NCI-H1436 treated with DMSO at 0.1 percent for 48 hours (cell line): ENCODE measurements around the gene XPO6.
"Not testable (repeated sequence)": the region's sequence is repeated elsewhere in the genome, so short reads cannot be mapped to it uniquely, and the experiment has no call there.

Experiments used
- DNase-seq: peaks from one replicate; lab custom pipeline; 2025; lab: John Stamatoyannopoulos, UW

Gene XPO6

DNA sequence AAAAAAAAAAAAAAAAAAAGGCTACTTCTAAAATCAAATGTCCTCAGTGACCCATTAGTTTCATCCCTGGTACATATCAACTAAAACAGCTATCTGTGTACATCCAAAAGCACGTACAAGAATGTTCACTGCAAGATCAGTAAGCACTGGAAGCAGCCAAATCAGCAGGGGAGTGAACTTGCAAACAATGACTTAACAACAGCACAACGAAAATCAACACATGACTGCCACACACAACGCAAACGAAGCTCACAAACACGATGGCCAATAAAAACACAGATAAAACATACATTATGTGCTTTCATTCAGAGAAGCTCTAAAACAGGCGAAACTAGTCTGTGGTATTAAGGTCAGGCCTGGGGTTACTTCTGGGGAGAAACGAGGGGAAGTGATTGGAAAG is 60.6 kb downstream of the XPO6 start:
- DNase-seq: no peak

DNA sequence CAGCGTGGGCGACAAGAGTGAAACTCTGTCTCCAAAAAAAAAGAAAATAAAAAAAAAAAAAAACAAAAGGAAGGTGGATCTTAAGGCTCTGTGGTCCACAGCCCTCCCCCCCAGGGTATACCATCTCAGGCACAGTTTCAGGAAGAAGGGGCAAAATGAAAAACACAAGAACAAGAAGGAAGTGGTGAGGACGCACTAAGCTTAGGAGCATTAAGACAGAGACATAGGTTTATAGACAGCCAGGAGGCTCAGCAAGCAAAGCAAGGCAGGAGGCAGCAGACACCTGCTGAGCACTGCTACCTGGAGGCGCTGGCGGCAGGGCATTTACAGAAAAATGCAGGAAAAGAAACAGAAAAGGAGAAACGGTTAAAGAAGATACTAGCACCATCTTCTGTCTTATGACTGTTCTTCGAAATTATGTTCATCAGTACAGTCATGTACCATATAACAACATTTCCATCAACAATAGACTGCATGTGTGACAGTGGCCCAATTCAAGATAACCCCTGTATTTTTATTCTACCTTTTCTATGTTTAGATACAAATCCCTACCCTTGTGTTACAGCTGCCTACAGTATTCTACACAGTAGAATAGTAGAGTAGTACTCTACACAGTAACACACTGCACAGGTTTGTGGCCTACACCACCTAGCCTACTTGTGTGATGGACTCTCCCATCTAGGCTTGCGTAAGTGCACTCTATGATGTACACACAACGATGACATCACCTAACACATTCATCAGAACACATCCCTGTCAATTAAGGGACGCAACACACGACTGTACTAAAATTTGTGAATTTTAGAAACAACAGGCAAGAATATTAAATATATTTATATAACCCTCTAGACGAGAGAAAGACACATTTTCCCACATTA is 62.5 kb downstream of the XPO6 start:
- DNase-seq: no peak

DNA sequence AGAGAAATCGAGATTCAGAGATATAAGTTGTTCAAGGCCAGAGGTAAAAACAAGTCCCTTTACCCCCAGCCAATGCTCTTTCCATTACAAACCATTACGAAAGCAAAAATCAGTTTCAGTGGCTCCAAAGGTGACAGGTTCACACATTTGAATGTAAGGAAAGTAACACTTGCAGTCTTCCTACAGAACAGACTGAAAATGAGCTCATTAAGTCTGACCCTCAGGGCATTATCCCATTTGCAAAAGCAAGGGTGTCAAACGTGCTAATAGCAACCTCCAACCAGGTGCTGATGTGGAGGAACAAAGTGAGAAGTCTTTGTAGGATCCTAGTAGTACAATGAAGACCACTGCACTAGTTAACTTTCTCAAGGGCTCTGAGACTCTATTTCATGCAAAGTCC is 65.2 kb downstream of the XPO6 start:
- DNase-seq: no peak

DNA sequence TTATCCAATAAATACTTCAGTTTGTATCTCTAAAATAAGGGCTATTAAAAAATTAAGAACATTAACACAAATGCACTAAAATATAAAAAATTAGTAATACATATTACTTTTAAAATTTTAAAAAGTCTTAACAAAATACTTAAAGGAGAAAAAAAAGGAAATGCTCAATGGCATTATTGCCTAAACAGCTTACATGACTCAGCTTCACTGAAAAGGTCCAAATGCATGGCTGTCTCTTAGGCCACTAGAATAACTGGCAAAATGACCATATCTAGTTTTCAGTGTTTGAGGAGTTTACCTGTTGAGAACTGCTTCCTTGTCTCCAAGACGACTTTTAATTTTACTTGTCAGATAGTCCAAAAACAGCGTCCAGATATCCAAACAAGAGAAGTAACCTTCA is 66.0 kb downstream of the XPO6 start:
- DNase-seq: no peak

DNA sequence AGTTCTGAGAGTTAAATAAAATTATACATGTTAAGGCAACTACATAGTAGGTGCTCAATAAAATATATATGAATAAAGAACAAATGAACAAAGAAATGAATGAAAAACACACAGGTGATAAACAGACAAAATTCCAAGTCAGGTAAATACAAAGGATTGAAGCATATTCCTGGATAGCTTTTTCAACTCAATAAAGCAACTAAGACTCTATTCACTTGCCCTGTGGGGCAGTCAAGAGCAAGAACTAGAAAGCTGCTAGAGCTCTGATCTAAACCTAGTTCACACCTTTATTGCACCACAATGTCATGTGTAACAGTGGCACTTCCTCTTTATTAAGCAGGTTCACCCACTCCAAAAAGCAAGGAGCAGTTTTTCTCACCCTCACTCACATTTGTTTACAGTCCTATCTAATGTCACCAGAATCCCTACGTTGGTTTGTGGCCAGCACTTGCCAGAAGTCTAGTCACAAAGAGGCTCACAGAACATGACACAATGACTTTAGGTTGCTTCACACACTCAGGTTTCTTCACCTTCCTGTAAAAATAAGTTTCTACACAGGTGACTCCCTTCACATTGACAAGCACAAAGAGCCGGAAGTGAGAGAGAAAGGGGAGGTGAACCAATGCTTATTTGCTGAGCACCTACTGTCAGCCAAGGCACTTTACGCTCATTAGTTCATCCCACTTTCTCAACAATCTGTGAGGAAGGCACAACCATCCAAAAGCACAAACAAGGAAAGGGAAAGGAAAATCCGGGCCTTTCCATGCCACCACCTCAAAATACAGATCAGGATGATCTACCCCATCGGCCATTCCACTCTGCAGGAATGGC is 70.8 kb downstream of the XPO6 start:
- DNase-seq: no peak

DNA sequence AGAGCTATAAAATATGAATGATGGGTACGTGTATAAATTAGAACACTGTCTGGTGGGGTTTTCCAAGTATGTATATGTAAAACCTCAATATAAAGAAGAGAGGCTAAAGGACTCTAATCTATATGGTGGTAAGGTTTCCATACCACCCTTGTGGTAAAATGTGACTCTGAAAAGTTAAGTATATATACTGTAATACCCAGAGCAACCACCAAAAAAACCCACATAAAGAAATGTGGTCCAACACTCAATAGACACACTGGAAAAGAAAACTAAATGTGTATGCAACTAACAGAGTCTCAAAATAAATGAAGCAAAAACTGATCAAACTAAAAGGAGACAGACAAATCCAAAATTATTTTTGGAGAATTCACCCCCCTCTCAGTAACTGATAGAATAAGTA is 72.2 kb downstream of the XPO6 start:
- no peak for DNase-seq

DNA sequence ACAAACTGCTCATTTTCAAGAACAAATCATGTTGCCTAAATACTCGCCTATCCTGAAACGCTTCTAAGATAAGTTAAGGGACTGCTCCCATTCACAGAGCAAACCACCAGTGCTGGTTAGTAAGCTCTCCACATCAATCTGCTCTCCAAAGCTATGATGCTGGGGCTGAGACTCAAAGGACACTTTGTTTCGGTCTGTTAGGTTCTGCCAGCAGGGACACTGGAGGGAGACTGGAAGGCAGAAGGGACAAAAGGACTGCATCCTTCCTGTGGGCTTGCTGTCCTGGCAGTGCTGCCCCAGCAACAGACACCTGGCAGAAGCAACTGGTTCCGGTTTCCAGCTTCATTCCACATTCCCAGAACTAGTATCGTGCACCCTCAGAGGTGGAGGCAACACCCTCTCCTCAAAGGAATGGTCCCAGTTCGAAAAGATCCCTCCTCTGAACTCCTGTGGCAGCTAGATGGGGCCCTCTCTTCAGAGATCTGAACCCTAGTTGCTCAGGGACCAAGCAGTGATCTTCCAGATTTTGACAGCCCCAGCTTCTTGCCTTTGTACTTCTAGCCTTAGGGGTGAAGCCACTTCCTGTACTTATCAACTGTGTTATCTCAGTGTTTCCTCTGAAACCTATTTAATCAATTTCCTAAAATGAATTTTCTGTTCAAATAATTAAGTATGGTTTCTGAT is 74.9 kb downstream of the XPO6 start:
- DNase-seq: no peak

DNA sequence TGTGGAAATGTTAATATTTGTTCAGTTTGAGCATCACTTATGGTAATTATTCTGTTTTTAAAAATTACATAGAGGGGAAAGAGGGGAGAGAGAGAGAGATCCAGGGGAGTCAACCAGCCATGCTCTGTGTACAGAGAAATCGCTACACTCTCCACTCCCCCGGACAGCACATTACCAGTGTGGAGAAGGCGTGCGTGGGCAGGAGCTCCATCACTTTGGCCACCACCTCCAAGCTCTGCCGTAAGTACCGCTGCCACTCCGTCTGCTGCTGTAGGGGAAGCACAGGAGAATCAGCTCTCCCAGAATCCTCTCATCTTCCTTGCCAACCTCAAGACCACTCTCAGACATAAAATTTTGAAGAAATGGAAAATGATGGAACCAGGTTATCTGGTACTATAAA is 78.1 kb downstream of the XPO6 start:
- DNase-seq: no peak

DNA sequence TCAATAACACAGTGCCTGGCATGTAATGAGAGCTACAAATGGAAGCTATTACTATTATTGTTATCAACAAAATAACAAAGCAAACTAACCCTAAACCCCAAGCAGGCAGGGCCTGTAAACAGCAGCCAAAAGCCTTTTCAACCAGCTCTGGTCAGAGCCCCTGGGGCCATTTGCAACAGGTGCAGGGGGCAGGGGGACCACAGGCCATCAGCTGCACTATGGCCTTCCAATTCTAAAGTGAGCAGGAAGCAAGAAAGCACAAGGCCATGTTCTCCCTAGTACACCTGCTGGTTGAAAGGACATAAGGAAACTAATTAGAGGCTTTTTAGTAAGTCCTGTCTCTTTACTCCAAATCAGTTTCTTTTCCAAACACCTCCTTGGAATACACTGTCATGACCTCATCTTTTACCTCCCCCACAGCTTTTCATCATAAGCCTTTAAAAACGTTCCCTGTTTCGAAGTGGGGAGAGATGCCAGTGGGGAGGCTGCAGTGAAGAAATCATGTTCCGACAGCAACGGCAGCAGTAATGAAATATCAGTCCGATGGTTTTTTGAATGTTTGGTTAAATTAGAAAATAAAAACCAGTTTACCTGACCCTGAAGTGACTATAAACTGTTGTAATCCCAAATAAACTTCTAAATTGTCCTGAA is 79.9 kb downstream of the XPO6 start:
- DNase-seq: no peak

DNA sequence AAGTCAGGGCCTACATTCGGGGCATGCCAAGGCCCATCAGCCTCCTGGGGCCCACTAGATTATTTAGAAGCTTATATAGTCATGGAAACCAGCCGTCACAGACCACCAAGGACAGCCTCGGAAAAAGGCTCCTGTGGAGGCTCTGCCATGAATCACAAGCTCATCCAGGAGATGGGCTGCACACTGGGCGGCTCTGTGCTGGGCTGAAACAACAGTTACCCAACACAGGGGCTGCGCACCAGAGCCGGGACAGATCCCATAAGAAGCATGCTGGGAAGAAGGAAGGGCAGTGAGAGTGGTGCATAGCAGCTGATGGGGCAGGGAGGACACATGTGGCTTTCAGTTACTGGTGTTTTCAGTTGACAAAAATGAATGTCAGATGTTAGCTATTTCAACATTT is 80.6 kb downstream of the XPO6 start:
- DNase-seq: no peak

DNA sequence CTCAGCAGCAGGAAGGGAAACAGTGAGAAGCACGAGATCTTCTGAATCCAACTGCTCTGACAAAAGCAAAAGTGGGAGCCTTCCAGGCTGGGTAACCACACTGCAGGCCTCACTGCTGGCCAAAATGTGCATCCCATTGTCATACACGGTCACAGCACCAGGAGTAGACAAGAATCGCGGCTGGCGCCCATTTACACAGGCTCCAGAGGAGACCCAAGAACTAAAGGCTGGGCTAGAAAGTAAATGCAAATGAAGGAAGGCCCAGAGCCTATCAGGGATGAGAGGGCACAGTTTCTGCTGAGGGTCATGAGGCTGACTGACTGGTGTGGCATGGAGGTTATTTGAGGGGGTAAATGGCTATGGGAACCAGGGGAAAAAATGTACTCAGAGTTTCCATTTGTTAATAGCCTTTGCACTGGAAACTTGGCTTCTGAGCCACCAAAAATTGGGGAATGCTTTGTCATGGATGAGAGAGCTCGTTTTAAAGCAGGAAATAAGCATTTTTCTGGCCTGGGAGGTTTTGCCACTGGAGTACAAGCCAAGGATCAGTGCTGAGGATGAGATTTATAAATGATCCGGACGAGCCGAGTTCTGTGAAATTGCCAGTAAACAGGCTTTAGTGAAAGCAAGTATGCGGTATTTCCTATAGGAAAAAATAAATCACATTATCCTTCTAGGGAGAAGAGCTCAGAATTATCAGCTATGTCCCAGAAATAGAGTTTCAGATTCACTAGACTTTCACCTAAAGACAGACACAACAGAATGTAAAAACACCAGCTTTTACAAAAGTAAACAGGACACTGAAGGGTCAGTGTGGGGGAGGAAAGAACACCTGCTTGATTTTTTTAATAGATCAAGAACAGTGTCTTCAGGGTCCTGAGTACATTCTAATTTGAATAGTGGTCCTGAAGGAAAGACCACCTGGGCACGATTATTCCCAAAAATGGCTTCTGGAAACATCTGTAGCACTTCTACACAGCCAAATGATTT is 81.4 kb downstream of the XPO6 start:
- DNase-seq: no peak

DNA sequence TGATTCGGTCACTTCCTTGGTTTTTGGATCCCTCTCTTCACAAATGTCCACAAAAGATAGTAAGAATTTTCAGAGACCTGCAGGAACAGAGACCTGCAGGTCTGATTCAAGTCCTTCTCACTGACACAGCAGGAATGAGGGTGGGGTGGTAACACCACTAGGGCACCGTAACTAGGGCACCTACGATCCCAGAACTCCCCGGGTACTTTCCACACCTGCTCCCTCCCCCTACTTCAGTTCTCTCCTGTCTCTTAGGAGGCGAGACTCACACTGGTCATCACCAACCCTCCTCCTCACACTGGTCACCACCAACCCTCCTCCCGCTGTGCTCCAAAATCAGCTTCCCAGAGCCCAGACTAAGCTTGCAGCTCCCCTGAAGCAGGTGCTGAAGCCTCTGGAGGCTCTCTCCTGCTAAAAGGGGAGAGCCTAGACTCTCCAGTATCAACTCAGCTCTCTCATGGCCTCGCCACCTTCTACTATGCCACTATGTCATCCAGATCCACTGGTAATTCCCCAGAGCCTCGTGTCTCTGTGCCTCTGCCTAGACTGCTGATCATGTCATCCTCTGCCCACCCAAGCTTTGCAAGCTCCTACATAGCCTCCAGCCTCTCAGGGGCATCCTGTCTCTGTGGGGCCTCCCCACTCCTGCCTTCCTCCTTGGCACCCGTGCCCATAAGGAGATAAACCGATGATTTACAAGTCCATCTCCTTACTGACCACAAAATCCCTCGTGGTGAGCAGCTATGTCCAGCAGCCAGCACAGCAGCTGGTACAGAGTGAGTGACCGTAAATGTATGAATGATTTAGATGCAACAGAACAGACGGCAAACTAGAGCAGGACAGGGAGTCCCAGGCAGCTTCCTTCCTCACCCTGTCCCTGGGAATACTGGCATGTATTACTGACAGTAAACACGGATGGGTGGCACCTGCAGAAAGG is 84.8 kb downstream of the XPO6 start:
- no peak for DNase-seq

DNA sequence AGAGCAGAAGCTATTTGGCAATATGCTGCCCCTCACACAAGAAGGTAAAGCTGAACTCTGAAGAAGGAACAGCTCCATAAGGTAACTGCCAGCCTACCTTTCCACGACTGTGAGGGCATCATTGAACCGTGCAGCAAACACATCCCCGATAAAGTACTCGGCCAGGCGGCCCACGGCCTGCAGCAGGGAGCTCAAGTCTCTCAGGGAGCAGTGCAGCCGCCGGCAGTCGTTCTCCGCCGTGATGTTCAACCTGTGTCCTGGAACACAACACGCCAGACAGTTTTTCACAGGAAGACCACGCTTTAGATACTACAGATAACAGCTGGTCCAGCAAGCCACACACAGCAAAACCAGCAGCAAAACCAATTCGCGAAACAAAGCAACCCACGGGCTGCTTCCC is 86.2 kb downstream of the XPO6 start:
- DNase-seq: no peak

DNA sequence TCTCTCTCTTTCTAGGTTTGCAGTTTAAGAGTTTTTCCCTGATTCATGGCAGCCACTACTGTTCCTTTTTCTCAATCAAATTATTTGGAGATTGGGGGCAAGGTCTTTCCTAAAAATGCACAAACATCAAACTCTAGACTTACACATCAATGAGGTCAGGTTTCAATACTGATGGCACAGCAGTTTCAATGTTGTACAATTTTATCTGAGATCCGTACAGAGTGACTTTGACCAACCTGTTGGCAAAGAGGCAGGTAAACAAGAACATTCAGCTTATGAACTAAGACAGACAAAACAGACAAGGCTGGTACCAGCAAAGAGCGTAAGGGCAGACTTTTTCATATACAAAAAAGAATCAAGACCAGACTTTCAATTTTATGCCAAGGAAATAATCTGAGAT is 90.2 kb downstream of the XPO6 start:
- no peak for DNase-seq

DNA sequence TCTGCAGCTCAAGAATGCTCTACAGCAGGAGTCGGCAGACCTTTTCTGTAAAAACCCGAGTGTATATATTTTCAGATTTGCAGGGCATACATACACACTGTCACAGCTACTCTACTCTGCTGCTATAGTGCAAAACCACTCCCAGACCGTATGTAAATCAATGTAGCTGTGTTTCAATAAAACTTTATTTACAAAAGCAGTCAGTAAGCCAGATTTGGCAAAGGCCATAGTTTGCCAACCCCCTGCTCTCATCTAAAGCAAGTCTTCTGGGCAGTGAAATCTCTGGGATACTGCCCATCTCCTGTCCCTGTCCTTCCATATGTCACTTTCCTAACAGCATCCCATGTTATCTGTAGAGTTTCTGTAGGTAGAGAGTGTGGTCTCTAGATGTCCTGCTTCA is 91.0 kb downstream of the XPO6 start:
- no peak for DNase-seq

DNA sequence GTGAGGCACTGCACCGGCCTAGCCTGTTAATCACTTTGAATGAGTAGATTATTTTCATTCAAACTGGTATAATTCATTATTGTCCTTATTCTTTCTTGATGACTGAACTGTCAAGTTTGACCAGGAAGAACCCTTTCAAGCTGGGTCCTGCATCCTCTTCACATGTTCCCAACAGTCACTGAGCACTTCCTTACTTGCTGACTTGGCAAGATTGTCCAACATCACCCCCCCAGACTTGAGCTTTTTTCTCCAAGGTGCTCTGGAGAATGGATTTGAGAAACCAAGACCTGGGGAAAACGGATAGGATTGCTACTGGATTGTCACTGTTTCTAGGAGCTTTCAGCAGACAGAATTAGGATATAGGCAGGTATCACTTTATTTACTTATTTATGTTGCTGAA is 93.1 kb downstream of the XPO6 start:
- DNase-seq: no peak

DNA sequence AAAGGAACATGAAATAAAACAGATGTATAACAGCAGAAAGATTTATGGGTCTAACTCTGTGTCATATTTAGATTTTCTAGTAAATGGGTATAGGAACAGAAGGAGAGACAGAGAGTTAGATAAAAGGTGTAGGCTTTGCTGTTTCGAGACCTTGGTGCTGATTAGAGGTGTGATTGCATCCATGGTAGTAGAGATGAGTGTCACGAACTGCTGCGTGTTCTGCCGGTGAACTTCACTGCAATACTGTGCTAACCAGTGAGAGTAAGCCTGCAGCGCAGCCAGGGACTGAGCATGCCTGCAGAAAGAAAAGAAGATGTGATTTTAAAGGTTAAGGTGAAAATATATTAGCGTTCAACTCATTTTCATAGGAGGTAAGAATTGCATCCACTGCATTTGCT is 94.6 kb downstream of the XPO6 start:
- DNase-seq: no peak

DNA sequence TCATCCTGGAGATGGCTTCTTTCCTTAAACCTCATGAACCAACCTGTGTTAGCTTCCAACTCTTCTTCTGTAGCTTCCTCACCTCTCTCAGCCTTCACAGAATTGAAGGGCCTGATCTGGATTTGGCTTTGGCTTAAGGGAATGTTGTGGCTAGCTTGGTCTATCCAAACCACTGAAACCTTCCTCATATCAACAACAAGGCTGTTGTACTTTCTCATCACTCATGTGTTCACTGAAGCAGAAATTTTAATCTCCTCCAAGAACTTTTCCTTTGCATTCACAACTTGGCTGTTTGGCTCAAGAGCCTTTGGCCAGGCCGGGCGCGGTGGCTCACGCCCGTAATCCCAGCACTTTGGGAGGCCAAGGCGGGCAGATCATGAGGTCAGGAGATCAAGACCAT is 95.9 kb downstream of the XPO6 start:
- not testable (repeated sequence) for DNase-seq

DNA sequence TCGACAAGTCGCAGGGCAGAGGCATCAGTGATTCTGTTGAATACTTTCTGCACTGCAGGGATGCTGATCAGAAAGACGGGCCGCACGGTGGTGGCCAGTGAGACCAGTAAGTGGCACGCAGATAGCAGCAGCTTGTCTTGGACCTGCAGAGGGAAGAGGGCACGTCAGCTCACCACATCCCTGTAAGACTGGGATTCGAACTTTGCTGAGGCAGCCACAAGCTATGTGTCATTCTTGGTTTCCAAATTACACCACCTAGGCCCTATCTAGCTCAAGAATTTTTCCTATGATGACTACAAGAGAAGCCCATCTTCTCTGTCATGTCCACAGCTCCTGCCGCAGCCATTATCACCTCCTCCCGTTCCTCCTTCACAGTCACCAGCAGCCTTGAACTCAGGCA is 98.9 kb downstream of the XPO6 start:
- no peak for DNase-seq

DNA sequence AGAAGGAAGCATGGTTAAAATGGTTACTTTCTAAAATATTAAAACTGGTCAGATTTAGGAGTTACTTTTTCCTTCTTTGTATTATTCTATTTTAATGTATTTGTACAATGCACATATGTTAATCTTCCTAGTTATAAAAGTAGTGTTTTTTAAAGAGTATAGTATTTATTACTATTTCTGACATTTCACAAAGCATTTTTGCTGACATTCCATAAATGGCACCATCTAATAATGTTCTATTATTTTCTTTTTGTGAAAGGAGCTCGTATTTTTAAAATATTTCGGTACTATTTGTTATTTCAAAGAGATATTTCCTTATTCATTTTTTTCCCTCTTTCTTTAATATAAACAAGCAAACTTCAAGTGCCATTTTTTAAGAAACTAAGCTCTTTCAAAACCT is 100.8 kb downstream of the XPO6 start:
- no peak for DNase-seq
